GM12874 (cell line): Measurements from ENCODE around the gene GALNT9.

Source experiments
- TF ChIP-seq, protein P1 (sequence below): IDR thresholded peaks from 2 replicates; pipeline ENCODE4 v1.5.1; 2011; ENCODE audit warnings: low read depth, mild to moderate bottlenecking, control low read depth, low read length, moderate library complexity; ENCODE audit not compliant: insufficient read depth

The GALNT9 gene

GRCh38 chr12:132187646-132188450 lies 141.5 kb downstream of the GALNT9 start:
- TF ChIP-seq, protein P1, sequence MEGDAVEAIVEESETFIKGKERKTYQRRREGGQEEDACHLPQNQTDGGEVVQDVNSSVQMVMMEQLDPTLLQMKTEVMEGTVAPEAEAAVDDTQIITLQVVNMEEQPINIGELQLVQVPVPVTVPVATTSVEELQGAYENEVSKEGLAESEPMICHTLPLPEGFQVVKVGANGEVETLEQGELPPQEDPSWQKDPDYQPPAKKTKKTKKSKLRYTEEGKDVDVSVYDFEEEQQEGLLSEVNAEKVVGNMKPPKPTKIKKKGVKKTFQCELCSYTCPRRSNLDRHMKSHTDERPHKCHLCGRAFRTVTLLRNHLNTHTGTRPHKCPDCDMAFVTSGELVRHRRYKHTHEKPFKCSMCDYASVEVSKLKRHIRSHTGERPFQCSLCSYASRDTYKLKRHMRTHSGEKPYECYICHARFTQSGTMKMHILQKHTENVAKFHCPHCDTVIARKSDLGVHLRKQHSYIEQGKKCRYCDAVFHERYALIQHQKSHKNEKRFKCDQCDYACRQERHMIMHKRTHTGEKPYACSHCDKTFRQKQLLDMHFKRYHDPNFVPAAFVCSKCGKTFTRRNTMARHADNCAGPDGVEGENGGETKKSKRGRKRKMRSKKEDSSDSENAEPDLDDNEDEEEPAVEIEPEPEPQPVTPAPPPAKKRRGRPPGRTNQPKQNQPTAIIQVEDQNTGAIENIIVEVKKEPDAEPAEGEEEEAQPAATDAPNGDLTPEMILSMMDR = no peak

DNA sequence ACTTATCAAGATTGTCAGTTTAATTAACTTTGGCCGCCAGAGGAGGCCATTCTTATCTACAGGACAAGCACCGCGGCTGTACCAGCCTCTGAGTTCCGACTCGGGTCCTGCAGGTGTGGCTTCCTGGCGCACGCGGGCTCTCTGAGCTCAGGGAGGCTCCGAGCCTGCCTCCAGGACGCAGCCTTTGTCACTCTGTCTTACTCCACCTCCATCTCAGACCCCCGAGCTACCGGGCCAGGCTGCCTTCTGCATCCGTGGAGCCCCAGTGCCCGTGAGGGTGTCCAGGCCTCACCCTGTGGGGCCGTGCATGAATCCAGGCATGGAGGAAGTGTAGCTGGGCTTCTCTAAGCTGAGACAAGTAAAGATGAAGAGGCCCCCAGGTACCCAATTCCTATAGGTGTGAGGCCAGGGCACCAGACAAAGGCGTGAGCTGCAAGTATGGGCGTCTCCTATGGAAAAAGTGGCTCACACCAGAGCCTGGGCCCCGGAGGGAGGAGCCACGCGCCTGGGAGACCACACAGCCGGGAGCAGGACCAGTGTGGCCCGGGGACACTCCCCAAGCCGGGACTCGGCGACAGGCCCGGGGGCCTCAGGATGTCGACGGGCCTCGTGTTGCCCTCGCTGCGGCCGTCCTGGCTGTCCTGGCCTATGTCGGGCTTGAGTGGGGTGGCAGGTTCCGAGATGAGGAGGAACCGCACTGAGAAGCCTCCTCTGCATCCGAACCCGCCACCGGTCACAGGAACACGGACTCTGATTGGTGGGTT lies 142.3 kb downstream of the GALNT9 start:
- TF ChIP-seq, protein P1 = no peak

DNA sequence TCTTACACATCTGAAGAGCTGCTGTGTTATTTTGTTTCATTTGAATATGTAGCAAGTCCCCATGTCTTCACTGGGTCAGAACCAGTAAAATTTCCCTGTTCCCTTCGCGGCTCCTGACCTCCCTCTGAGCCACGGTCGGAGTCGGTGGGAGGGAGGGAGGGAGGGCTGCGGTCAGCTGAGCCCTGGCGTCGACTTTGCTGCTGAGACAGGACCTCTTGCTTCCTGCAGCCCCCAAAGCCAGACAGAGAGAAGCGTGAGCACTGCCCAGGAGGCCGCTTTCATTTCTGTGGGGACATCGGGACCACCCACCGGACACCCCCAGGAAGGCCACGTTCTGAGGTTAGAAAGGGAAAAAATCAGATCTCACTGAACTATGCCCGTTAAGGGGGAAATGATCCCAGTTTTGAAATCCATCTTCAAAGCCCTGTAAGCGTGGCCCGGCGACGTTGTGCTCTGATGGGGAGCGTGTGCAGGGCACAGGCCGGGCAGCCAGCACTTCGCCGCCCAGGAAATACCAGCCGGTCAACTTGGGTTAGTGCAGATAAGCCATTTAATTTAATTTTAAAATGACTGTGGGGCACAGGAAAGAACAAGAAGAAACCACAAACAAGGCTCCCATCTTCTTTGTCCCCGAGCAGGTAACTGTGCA lies 143.1 kb downstream of the GALNT9 start:
- TF ChIP-seq, protein P1 = no peak

GRCh38 chr12:132185705-132186104 lies 143.7 kb downstream of the GALNT9 start:
- TF ChIP-seq, protein P1 = no peak

GRCh38 chr12:132182711-132183365 lies 146.6 kb downstream of the GALNT9 start:
- TF ChIP-seq, protein P1 = no peak

DNA sequence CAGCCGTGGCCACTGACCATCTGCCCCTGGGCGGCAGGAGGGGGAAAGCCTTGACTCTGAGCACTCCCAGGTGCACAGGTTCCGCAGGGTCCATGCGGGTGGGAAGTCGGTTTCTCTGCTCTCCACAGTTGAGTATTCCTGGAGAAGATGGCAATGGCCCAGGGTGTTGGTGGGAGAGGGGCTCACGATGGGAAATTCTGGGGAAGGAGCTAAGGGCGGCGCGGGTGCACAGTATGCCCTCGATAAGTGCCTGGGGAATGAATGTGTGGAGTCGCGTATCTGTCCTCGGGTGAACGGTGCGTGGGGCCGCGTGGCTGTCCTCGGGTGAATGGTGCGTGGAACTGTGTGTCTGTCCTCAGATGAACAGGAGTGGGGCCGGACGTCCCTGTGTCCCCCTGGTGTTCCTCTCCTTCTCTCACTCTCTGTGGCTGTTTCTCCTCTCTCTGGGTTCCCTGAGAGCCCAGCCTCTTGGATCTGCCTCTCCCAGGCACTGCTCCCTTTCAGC lies 147.1 kb downstream of the GALNT9 start:
- TF ChIP-seq, protein P1 = no peak

GRCh38 chr12:132181570-132182200 lies 147.7 kb downstream of the GALNT9 start:
- TF ChIP-seq, protein P1 = no peak
